GM18870 (cell line): Measurements from ENCODE around the gene USP10.

Source experiments
- ATAC-seq: cut with Tn5 transposase; IDR thresholded peaks from one replicate; pipeline ENCODE4 v1.9.1; 2021; ENCODE audit warnings: moderate library complexity; ENCODE audit not compliant: unreplicated experiment

Gene USP10

GRCh38 chr16:84765616-84766580, 66.1 kb downstream of the USP10 start:
- ATAC-seq: no peak

- no peak for ATAC-seq
Observed at GRCh38 chr16:84766978-84767773, 67.4 kb downstream of the USP10 start.

GRCh38 chr16:84768061-84768807, 68.4 kb downstream of the USP10 start:
- no peak for ATAC-seq

- no peak for ATAC-seq
Observed at GRCh38 chr16:84768808-84769197, 69.0 kb downstream of the USP10 start.

GRCh38 chr16:84769416-84769815, 69.6 kb downstream of the USP10 start:
- ATAC-seq: no peak

GRCh38 chr16:84773312-84773711, 73.5 kb downstream of the USP10 start:
- ATAC-seq: no peak

- ATAC-seq: no peak
Observed at GRCh38 chr16:84774810-84775209, 75.0 kb downstream of the USP10 start.

GRCh38 chr16:84775262-84775810, 75.5 kb downstream of the USP10 start:
- ATAC-seq: no peak

GRCh38 chr16:84777435-84777834, 77.6 kb downstream of the USP10 start:
- ATAC-seq: no peak

GRCh38 chr16:84778720-84779119, 78.9 kb downstream of the USP10 start:
- ATAC-seq: no peak

GRCh38 chr16:84780063-84780462, 80.3 kb downstream of the USP10 start:
- no peak for ATAC-seq

GRCh38 chr16:84780544-84781376, 81.0 kb downstream of the USP10 start:
- ATAC-seq: no peak

- ATAC-seq: no peak
Observed at GRCh38 chr16:84782846-84783245, 83.0 kb downstream of the USP10 start.

GRCh38 chr16:84785843-84786581, 86.2 kb downstream of the USP10 start:
- no peak for ATAC-seq

- no peak for ATAC-seq
Observed at GRCh38 chr16:84786605-84787262, 86.9 kb downstream of the USP10 start.

GRCh38 chr16:84787263-84787622, 87.4 kb downstream of the USP10 start:
- ATAC-seq: no peak

- no peak for ATAC-seq
Observed at GRCh38 chr16:84788920-84789391, 89.2 kb downstream of the USP10 start.

- ATAC-seq: no peak
Observed at GRCh38 chr16:84789431-84789830, 89.6 kb downstream of the USP10 start.

GRCh38 chr16:84790301-84790700, 90.5 kb downstream of the USP10 start:
- no peak for ATAC-seq
